Umbilical cord (tissue), 2 donors: ENCODE data around the gene FAM20A. TPM values are rescaled to one million over a fixed set of nuclear protein-coding genes. Genes with fewer than 3 reads are reported as not detected.
A peak's percentile ranks its signal among the peaks of the same experiment; 100 is the strongest.
"Not testable (repeated sequence)": the region's sequence is repeated elsewhere in the genome, so short reads cannot be mapped to it uniquely, and the experiment has no call there.

Experiments used
- DNase-seq: peaks from one replicate; pipeline ENCODE4 v3.0.0-alpha.2; 2015; ENCODE audit warnings: low spot score
- total RNA-seq: library from RNA; depleted of rRNA; stranded (reverse); fragments of >200 nt; gene quantifications from one replicate; pipeline ENCODE4 v1.2.3, GENCODE V29; 2014; ENCODE audit warnings: low replicate concordance; ENCODE audit not compliant: insufficient read depth

The FAM20A gene
- total RNA-seq, 1 donor from 2014 or later, result 10.8 TPM

- no peak for DNase-seq
Observed at GRCh38 chr17:68522266-68522665, 78.9 kb downstream of the FAM20A start.

GRCh38 chr17:68519911-68520310, 81.3 kb downstream of the FAM20A start:
- DNase-seq, result no peak

- DNase-seq, result not testable (repeated sequence)
Observed at GRCh38 chr17:68519051-68519450, 82.1 kb downstream of the FAM20A start.

- DNase-seq, result no peak
Observed at GRCh38 chr17:68518063-68518815, 82.9 kb downstream of the FAM20A start.

- DNase-seq, result not testable (repeated sequence)
Observed at GRCh38 chr17:68517605-68518004, 83.6 kb downstream of the FAM20A start.

- no peak for DNase-seq
Observed at GRCh38 chr17:68516732-68517131, 84.4 kb downstream of the FAM20A start.

- peak; percentile 22 for DNase-seq
Observed at GRCh38 chr17:68514831-68515635, 86.1 kb downstream of the FAM20A start.

GRCh38 chr17:68513932-68514331, 87.2 kb downstream of the FAM20A start:
- DNase-seq, result no peak

GRCh38 chr17:68512960-68513474, 88.2 kb downstream of the FAM20A start:
- DNase-seq, result peak; percentile 51

GRCh38 chr17:68512247-68512959, 88.8 kb downstream of the FAM20A start, which contains the start of gene PRKAR1A:
PRKAR1A (plus strand) TSS chr17:68512430; CDS start chr17:68515400, 2,970 bp downstream.
- DNase-seq, result peak; percentile 98

- DNase-seq, result peak; percentile 93
Observed at GRCh38 chr17:68511671-68512246, 89.4 kb downstream of the FAM20A start.

GRCh38 chr17:68511254-68511670, 89.9 kb downstream of the FAM20A start:
- no peak for DNase-seq

- peak; percentile 31 for DNase-seq
Observed at GRCh38 chr17:68509141-68510057, 91.8 kb downstream of the FAM20A start.

- DNase-seq, result no peak
Observed at GRCh38 chr17:68507576-68507975, 93.6 kb downstream of the FAM20A start.

GRCh38 chr17:68505951-68506350, 95.2 kb downstream of the FAM20A start:
- DNase-seq, result no peak

- DNase-seq, result no peak
Observed at GRCh38 chr17:68501074-68501473, 100.1 kb downstream of the FAM20A start.

GRCh38 chr17:68499587-68499986, 101.6 kb downstream of the FAM20A start:
- no peak for DNase-seq

- DNase-seq, result no peak
Observed at GRCh38 chr17:68498479-68499326, 102.5 kb downstream of the FAM20A start.

- DNase-seq, result peak; percentile 39
Observed at GRCh38 chr17:68497885-68498319, 103.3 kb downstream of the FAM20A start.
